AG08395 (cell line): ENCODE data around the gene TRIM38.
"Not testable (repeated sequence)": the region's sequence is repeated elsewhere in the genome, so short reads cannot be mapped to it uniquely, and the experiment has no call there.

Source experiments
- DNase-seq: peaks from one replicate; pipeline ENCODE4 v3.0.0; 2012; ENCODE audit warnings: mixed read lengths, low spot score

Gene TRIM38

GRCh38 chr6:25962149-25963127, at the start of gene TRIM38:
TSS of gene TRIM38 (plus strand) at chr6:25962802. CDS start at chr6:25966523, 3,721 bp downstream.
- DNase-seq: peak; percentile 88

GRCh38 chr6:25913741-25914140, 48.9 kb upstream of the TRIM38 start:
- DNase-seq: no peak

GRCh38 chr6:25916330-25916729, 46.3 kb upstream of the TRIM38 start:
- DNase-seq: no peak

- no peak for DNase-seq
These were observed 45.7 kb upstream of the TRIM38 start for GRCh38 chr6:25916789-25917490.

GRCh38 chr6:25918083-25918683, 44.4 kb upstream of the TRIM38 start:
- no peak for DNase-seq

- DNase-seq: no peak
These were observed 42.9 kb upstream of the TRIM38 start for GRCh38 chr6:25919657-25920056.

GRCh38 chr6:25921525-25922203, 40.9 kb upstream of the TRIM38 start:
- DNase-seq: no peak

GRCh38 chr6:25922301-25922700, 40.3 kb upstream of the TRIM38 start:
- peak; percentile 19 for DNase-seq

GRCh38 chr6:25925876-25926275, 36.7 kb upstream of the TRIM38 start:
- no peak for DNase-seq

- DNase-seq: no peak
These were observed 35.4 kb upstream of the TRIM38 start for GRCh38 chr6:25927178-25927577.

GRCh38 chr6:25927756-25928216, 34.8 kb upstream of the TRIM38 start:
- no peak for DNase-seq

GRCh38 chr6:25928562-25929324, 33.9 kb upstream of the TRIM38 start:
- DNase-seq: no peak

- not testable (repeated sequence) for DNase-seq
These were observed 32.8 kb upstream of the TRIM38 start for GRCh38 chr6:25929785-25930184.

- no peak for DNase-seq
These were observed 31.8 kb upstream of the TRIM38 start, which contains the start of gene SLC17A2 for GRCh38 chr6:25930532-25931410. TSS of gene SLC17A2 (minus strand) at chr6:25930691. CDS start at chr6:25925796, 4,895 bp downstream.

- DNase-seq: no peak
These were observed 31.2 kb upstream of the TRIM38 start for GRCh38 chr6:25931411-25931709.

GRCh38 chr6:25934156-25934555, 28.4 kb upstream of the TRIM38 start:
- DNase-seq: no peak

GRCh38 chr6:25934735-25935313, 27.8 kb upstream of the TRIM38 start:
- no peak for DNase-seq

GRCh38 chr6:25935953-25936352, 26.6 kb upstream of the TRIM38 start:
- DNase-seq: no peak

- no peak for DNase-seq
These were observed 23.0 kb upstream of the TRIM38 start for GRCh38 chr6:25939593-25939992.
